ENCODE results near the gene CHD8.
"Not testable (repeated sequence)": the region's sequence is repeated elsewhere in the genome, so short reads cannot be mapped to it uniquely, and the experiment has no call there.

CHD8 gene

GRCh38 chr14:21437063-21437901, 18.6 kb downstream of the CHD8 start:
- peak; percentile 97 for DNase-seq

- no peak for DNase-seq
These were observed 19.3 kb downstream of the CHD8 start for GRCh38 chr14:21436567-21437062.

- no peak for DNase-seq
These were observed 24.8 kb downstream of the CHD8 start for GRCh38 chr14:21431126-21431525.

- DNase-seq, result no peak
These were observed 27.0 kb downstream of the CHD8 start for GRCh38 chr14:21428930-21429329.

GRCh38 chr14:21426692-21427091, 29.2 kb downstream of the CHD8 start:
- DNase-seq, result no peak

- DNase-seq, result no peak
These were observed 36.4 kb downstream of the CHD8 start for GRCh38 chr14:21419528-21419927.

GRCh38 chr14:21415329-21415728, 40.6 kb downstream of the CHD8 start:
- DNase-seq, result no peak

- no peak for DNase-seq
These were observed 41.7 kb downstream of the CHD8 start for GRCh38 chr14:21414137-21414631.

- no peak for DNase-seq
These were observed 47.8 kb downstream of the CHD8 start for GRCh38 chr14:21408147-21408546.

GRCh38 chr14:21406213-21406612, 49.7 kb downstream of the CHD8 start:
- DNase-seq, result no peak

- no peak for DNase-seq
These were observed 50.8 kb downstream of the CHD8 start for GRCh38 chr14:21405097-21405496.

- no peak for DNase-seq
These were observed 56.5 kb downstream of the CHD8 start for GRCh38 chr14:21399311-21399870.

GRCh38 chr14:21398901-21399300, 57.0 kb downstream of the CHD8 start:
- no peak for DNase-seq

- no peak for DNase-seq
These were observed 60.5 kb downstream of the CHD8 start for GRCh38 chr14:21395450-21395849.

- no peak for DNase-seq
These were observed 70.6 kb downstream of the CHD8 start for GRCh38 chr14:21385188-21385904.

- no peak for DNase-seq
These were observed 71.5 kb downstream of the CHD8 start for GRCh38 chr14:21384494-21384851.

GRCh38 chr14:21383848-21384493, 72.0 kb downstream of the CHD8 start, which contains the start of gene SUPT16H:
Gene SUPT16H, minus strand, starts transcription at chr14:21384019. Its CDS starts 92 bp downstream, at chr14:21383927.
- DNase-seq, result peak; percentile 91

GRCh38 chr14:21382886-21383847, 72.8 kb downstream of the CHD8 start:
- peak; percentile 26 for DNase-seq

GRCh38 chr14:21382095-21382494, 73.8 kb downstream of the CHD8 start:
- DNase-seq, result no peak

- DNase-seq, result no peak
These were observed 76.6 kb downstream of the CHD8 start for GRCh38 chr14:21379338-21379737.

GRCh38 chr14:21373980-21374379, 81.9 kb downstream of the CHD8 start:
- no peak for DNase-seq

- not testable (repeated sequence) for DNase-seq
These were observed 83.1 kb downstream of the CHD8 start for GRCh38 chr14:21372814-21373213.
